ENCODE results near the gene TERF2IP. TPM values are rescaled to one million over a fixed set of nuclear protein-coding genes. Genes with fewer than 3 reads are reported as not detected.

The TERF2IP gene
- total RNA-seq, 1 donor from 2014 or later: 59.9 TPM

DNA sequence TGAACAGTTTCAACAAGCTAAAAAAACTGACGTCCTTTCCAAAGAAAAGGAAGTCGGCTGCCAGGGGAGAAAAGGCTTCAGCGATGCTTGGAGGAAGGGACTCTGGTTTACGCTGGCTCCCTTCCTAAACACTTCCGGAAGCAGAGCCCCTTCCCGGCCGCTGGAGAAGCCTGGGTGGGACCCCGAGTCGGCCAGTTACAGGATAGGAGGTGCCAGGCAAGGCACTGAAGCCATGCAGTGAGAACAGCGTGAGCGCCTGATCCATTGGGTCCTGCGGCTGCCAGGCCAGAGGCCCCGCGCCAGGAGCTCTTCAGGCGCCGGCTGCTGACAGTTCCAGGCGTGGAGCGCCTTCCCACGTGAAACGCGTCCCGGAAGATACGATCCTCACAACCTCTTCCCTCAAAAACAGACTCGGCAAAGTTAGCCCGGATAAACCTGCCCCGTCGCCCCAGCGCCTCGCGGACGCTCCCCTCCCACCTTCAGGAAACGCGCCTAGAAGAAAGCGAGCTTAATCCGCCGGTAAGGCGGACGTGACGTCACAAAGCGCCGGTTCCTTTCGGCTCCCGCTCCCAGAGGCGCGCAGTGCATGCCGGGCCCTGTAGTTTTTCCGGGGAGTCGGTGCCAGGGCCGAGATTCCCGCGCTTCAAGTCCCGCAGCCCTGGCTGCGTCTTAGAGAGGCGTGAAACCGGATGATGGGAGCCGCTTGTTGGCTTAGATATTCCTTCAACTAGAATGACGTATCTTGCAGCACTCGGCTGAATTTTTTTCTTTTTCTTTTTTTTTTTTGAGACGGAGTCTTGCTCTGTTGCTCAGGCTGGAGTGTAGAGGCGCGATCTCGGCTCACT, 24.6 kb upstream of the TERF2IP start, which contains the start of gene ADAT1:
TSS of gene ADAT1 (minus strand) at position 521 of the 845 bp plus-strand sequence. CDS start 2,482 bp downstream, outside the sequence.
- no peaks in the 10 kb centered on the region for H3K27me3 ChIP-seq (ENCODE audit: control insufficient read depth, insufficient read depth, low read length)
- TF ChIP-seq, protein P1, sequence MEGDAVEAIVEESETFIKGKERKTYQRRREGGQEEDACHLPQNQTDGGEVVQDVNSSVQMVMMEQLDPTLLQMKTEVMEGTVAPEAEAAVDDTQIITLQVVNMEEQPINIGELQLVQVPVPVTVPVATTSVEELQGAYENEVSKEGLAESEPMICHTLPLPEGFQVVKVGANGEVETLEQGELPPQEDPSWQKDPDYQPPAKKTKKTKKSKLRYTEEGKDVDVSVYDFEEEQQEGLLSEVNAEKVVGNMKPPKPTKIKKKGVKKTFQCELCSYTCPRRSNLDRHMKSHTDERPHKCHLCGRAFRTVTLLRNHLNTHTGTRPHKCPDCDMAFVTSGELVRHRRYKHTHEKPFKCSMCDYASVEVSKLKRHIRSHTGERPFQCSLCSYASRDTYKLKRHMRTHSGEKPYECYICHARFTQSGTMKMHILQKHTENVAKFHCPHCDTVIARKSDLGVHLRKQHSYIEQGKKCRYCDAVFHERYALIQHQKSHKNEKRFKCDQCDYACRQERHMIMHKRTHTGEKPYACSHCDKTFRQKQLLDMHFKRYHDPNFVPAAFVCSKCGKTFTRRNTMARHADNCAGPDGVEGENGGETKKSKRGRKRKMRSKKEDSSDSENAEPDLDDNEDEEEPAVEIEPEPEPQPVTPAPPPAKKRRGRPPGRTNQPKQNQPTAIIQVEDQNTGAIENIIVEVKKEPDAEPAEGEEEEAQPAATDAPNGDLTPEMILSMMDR (IDR thresholded peaks at IDR 0.05; ENCODE audit: insufficient read depth, low read length, poor library complexity, severe bottlenecking): no peak
- peak; percentile 94 for DNase-seq (ENCODE audit: low read depth)
- peaks cover 1% of the 10 kb centered on the region for H3K36me3 ChIP-seq (ENCODE audit: control insufficient read depth, insufficient read depth, low read length)
- H3K4me3 ChIP-seq (ENCODE audit: low read depth, low read length): peak within 1 kb of the TSS; percentile 76

DNA sequence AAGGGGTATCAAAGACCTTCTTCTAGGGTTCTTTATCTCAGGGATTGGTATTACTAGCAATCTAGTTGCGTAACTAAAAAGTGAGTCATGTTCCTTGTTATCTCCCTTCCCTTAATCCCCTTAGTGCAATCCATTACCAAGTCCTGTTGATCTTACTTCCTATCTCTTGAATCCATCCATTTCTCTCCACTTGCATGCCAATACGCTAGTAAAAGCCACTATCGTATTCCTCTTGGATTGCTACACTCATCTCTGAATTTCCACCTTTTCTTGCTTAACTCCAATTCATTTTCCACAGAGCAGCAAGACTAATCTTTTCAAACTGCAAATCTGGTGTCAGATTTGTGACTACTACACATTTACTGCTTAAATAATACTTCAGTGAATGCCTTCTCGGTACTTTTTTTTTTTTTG, 22.6 kb upstream of the TERF2IP start:
- Histone ChIP-seq H3K4me3 (ENCODE audit: low read depth, low read length) (no peak overlapping the region), H3K36me3 (ENCODE audit: control insufficient read depth, insufficient read depth, low read length) (peaks cover 4% of the 10 kb centered on the region), H3K27me3 (ENCODE audit: control insufficient read depth, insufficient read depth, low read length) (no peaks in the 10 kb centered on the region)
- DNase-seq (ENCODE audit: low read depth): no peak
- TF ChIP-seq, protein P1 (IDR thresholded peaks at IDR 0.05; ENCODE audit: insufficient read depth, low read length, poor library complexity, severe bottlenecking): no peak

DNA sequence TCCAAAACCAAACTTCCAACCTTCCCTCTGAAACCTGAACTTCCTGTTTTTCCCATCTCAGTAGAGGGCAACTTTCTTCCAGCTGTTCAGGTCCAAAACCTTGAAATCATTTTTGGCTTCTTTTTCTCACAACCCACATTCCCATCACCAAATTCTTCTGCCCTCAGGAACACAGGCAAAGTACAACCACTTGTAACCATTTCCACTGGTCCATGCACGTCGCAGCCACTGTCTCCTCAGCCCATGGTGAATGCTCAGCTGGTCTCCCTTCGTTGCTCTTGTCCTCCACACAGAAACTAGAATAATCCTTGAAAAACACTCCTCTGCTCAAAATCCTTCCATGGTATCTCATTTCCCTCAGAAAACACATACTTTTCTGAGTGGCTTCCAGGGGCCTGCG, 20.8 kb upstream of the TERF2IP start:
- Histone ChIP-seq H3K36me3 (ENCODE audit: control insufficient read depth, insufficient read depth, low read length) (peaks cover 5% of the 10 kb centered on the region), H3K27me3 (ENCODE audit: control insufficient read depth, insufficient read depth, low read length) (no peaks in the 10 kb centered on the region), H3K4me3 (ENCODE audit: low read depth, low read length) (no peak overlapping the region)
- DNase-seq (ENCODE audit: low read depth): no peak
- TF ChIP-seq, protein P1 (IDR thresholded peaks at IDR 0.05; ENCODE audit: insufficient read depth, low read length, poor library complexity, severe bottlenecking): no peak

DNA sequence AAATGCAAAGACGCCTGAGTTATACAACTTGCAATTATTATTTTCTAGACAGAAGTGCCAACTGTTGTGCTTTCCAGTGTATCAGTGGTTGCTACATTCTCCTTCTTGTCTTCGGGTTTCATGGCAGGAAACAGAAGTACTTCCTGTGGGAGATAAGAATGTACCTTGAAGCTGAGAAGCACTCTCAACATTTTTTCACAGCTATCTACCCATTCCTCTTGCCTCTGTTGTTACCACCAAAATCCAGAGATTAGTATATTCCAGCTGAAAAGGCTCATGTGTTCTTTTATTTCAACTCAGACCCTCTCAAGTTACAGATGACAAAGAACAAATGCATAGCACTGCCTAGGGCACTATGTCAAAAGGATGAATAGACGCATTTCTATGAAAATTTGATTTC, 19.7 kb upstream of the TERF2IP start:
- TF ChIP-seq, protein P1 (IDR thresholded peaks at IDR 0.05; ENCODE audit: insufficient read depth, low read length, poor library complexity, severe bottlenecking): no peak
- Histone ChIP-seq H3K27me3 (ENCODE audit: control insufficient read depth, insufficient read depth, low read length) (no peaks in the 10 kb centered on the region), H3K4me3 (ENCODE audit: low read depth, low read length) (no peak overlapping the region), H3K36me3 (ENCODE audit: control insufficient read depth, insufficient read depth, low read length) (peaks cover 5% of the 10 kb centered on the region)
- DNase-seq (ENCODE audit: low read depth): no peak

DNA sequence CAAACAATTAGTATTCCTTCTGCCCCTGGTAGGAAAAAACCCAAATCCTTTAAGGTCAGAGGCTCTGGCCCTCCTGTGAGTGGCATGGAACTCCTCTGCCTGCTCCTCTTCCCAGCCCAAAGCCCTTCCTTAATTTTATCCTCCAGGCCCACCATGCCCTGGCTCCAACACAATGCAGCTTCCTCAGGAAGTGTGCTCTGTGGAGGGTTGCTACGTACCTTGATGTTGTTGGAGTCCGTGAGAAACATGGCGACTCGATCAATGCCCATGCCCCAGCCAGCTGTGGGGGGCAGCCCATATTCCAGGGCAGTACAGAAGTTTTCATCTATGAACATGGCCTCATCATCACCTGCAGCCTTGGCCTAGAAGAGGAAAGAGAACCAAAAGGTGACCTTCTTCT, 19.2 kb upstream of the TERF2IP start:
- TF ChIP-seq, protein P1 (IDR thresholded peaks at IDR 0.05; ENCODE audit: insufficient read depth, low read length, poor library complexity, severe bottlenecking): no peak
- Histone ChIP-seq H3K36me3 (ENCODE audit: control insufficient read depth, insufficient read depth, low read length) (peaks cover 5% of the 10 kb centered on the region), H3K4me3 (ENCODE audit: low read depth, low read length) (no peak overlapping the region), H3K27me3 (ENCODE audit: control insufficient read depth, insufficient read depth, low read length) (no peaks in the 10 kb centered on the region)
- DNase-seq (ENCODE audit: low read depth): no peak

All from kidney epithelial cell (primary cell).